HG03460 (cell line): Measurements from ENCODE around the gene ARHGAP26.
"Not testable (repeated sequence)": the region's sequence is repeated elsewhere in the genome, so short reads cannot be mapped to it uniquely, and the experiment has no call there.

Source experiments
- ATAC-seq: cut with Tn5 transposase; IDR thresholded peaks from one replicate; pipeline ENCODE4 v1.9.1; 2021; ENCODE audit not compliant: unreplicated experiment

ARHGAP26 gene

GRCh38 chr5:143106174-143106573 is 336.0 kb downstream of the ARHGAP26 start:
- ATAC-seq, result no peak

GRCh38 chr5:143108498-143109128 is 338.4 kb downstream of the ARHGAP26 start:
- no peak for ATAC-seq

- no peak for ATAC-seq
Observed at GRCh38 chr5:143110591-143110990, 340.4 kb downstream of the ARHGAP26 start.

GRCh38 chr5:143111799-143112198 is 341.6 kb downstream of the ARHGAP26 start:
- ATAC-seq, result no peak

- no peak for ATAC-seq
Observed at GRCh38 chr5:143113461-143113860, 343.3 kb downstream of the ARHGAP26 start.

- ATAC-seq, result peak; percentile 40
Observed at GRCh38 chr5:143114481-143114880, 344.3 kb downstream of the ARHGAP26 start.

GRCh38 chr5:143115381-143115780 is 345.2 kb downstream of the ARHGAP26 start:
- no peak for ATAC-seq

GRCh38 chr5:143116814-143117213 is 346.6 kb downstream of the ARHGAP26 start:
- no peak for ATAC-seq

- ATAC-seq, result no peak
Observed at GRCh38 chr5:143117821-143118220, 347.6 kb downstream of the ARHGAP26 start.

- no peak for ATAC-seq
Observed at GRCh38 chr5:143118222-143118621, 348.0 kb downstream of the ARHGAP26 start.

GRCh38 chr5:143118818-143119217 is 348.6 kb downstream of the ARHGAP26 start:
- ATAC-seq, result not testable (repeated sequence)

- peak; percentile 76 for ATAC-seq
Observed at GRCh38 chr5:143119291-143119769, 349.2 kb downstream of the ARHGAP26 start.

- no peak for ATAC-seq
Observed at GRCh38 chr5:143119881-143120341, 349.7 kb downstream of the ARHGAP26 start.

- ATAC-seq, result no peak
Observed at GRCh38 chr5:143120460-143121134, 350.4 kb downstream of the ARHGAP26 start.

GRCh38 chr5:143121135-143121475 is 350.9 kb downstream of the ARHGAP26 start:
- ATAC-seq, result no peak

- no peak for ATAC-seq
Observed at GRCh38 chr5:143124593-143124992, 354.4 kb downstream of the ARHGAP26 start.

GRCh38 chr5:143126174-143127019 is 356.2 kb downstream of the ARHGAP26 start:
- no peak for ATAC-seq

GRCh38 chr5:143128412-143129071 is 358.4 kb downstream of the ARHGAP26 start:
- no peak for ATAC-seq

GRCh38 chr5:143129203-143129602 is 359.0 kb downstream of the ARHGAP26 start:
- no peak for ATAC-seq

GRCh38 chr5:143129910-143130612 is 359.9 kb downstream of the ARHGAP26 start:
- ATAC-seq, result no peak
